ENCODE results near the gene COG5.

Gene COG5

GRCh38 chr7:107563775-107564552 lies at the start of gene COG5, which contains the start of gene DUS4L:
TSS of gene COG5 (minus strand) at chr7:107563920. CDS start at chr7:107563896, 24 bp downstream.
TSS of gene DUS4L (plus strand) at chr7:107563971. CDS start at chr7:107567071, 3,100 bp downstream.
- peak; percentile 81 for DNase-seq

- DNase-seq: no peak
Measured at GRCh38 chr7:107613439-107613838, 49.7 kb upstream of the COG5 start.

GRCh38 chr7:107610323-107610722 lies 46.6 kb upstream of the COG5 start:
- no peak for DNase-seq

GRCh38 chr7:107609811-107610261 lies 46.1 kb upstream of the COG5 start:
- DNase-seq: no peak

- no peak for DNase-seq
Measured at GRCh38 chr7:107606303-107606702, 42.6 kb upstream of the COG5 start.

- DNase-seq: no peak
Measured at GRCh38 chr7:107605218-107605815, 41.6 kb upstream of the COG5 start.

- DNase-seq: no peak
Measured at GRCh38 chr7:107600816-107601215, 37.1 kb upstream of the COG5 start.

- no peak for DNase-seq
Measured at GRCh38 chr7:107599262-107599661, 35.5 kb upstream of the COG5 start.

GRCh38 chr7:107597953-107598352 lies 34.2 kb upstream of the COG5 start:
- no peak for DNase-seq

- DNase-seq: no peak
Measured at GRCh38 chr7:107597582-107597916, 33.8 kb upstream of the COG5 start.

GRCh38 chr7:107596881-107597581 lies 33.3 kb upstream of the COG5 start:
- DNase-seq: no peak

GRCh38 chr7:107594961-107595737 lies 31.4 kb upstream of the COG5 start:
- no peak for DNase-seq

- no peak for DNase-seq
Measured at GRCh38 chr7:107593025-107593410, 29.3 kb upstream of the COG5 start.

GRCh38 chr7:107592361-107593024 lies 28.8 kb upstream of the COG5 start:
- DNase-seq: no peak

GRCh38 chr7:107591421-107591820 lies 27.7 kb upstream of the COG5 start:
- no peak for DNase-seq

GRCh38 chr7:107588529-107589130 lies 24.9 kb upstream of the COG5 start:
- DNase-seq: no peak

GRCh38 chr7:107584716-107585115 lies 21.0 kb upstream of the COG5 start:
- no peak for DNase-seq

- no peak for DNase-seq
Measured at GRCh38 chr7:107582875-107583274, 19.2 kb upstream of the COG5 start.

GRCh38 chr7:107581387-107582013 lies 17.8 kb upstream of the COG5 start:
- no peak for DNase-seq

- DNase-seq: no peak
Measured at GRCh38 chr7:107580716-107581383, 17.1 kb upstream of the COG5 start.
